ENCODE results near the gene ARSA. TPM values are rescaled to one million over a fixed set of nuclear protein-coding genes. Genes with fewer than 3 reads are reported as not detected.

The ARSA gene
- total RNA-seq, 1 experiment from 2014 or later = 40.2 TPM

GRCh38 chr22:50604256-50605001 is 23.5 kb downstream of the ARSA start:
- Mint-ChIP-seq H3K27ac (ENCODE audit: unreplicated experiment) (no peak overlapping the region), H3K4me1 (ENCODE audit: low read depth, unreplicated experiment) (no peaks in the 10 kb centered on the region), H3K4me3 (ENCODE audit: low read depth, unreplicated experiment) (no peak overlapping the region), H3K36me3 (ENCODE audit: insufficient read depth, unreplicated experiment) (peaks cover 9% of the 10 kb centered on the region), H3K27me3 (ENCODE audit: unreplicated experiment) (peaks cover 71% of the 10 kb centered on the region), H3K9me3 (ENCODE audit: low read depth, unreplicated experiment) (no peaks in the 10 kb centered on the region)
- no peak for DNase-seq
- CTCF ChIA-PET = no interaction called here
- no peak for TF ChIP-seq CTCF (IDR thresholded peaks at IDR 0.05; ENCODE audit: unreplicated experiment)
- intact Hi-C loops (cut with micrococcal nuclease; ENCODE audit: unreplicated experiment) = no loop called here
- no TSS peak for BruUV-seq (replicated peaks)

- CTCF ChIA-PET = no interaction called here
- TF ChIP-seq CTCF (IDR thresholded peaks at IDR 0.05; ENCODE audit: unreplicated experiment) = no peak
- no TSS peak for BruUV-seq (replicated peaks)
Measured at GRCh38 chr22:50603511-50604255, 24.3 kb downstream of the ARSA start.

GRCh38 chr22:50602338-50602700 is 25.6 kb downstream of the ARSA start:
- Mint-ChIP-seq H3K9me3 (ENCODE audit: low read depth, unreplicated experiment) (no peaks in the 10 kb centered on the region), H3K27me3 (ENCODE audit: unreplicated experiment) (peaks cover 53% of the 10 kb centered on the region)
- no TSS peak for BruUV-seq (replicated peaks)

More at GRCh38 chr22:50603511-50604255, 24.3 kb downstream of the ARSA start:
- no peak overlapping the region for H3K27ac Mint-ChIP-seq (ENCODE audit: unreplicated experiment)
- H3K27me3 Mint-ChIP-seq (ENCODE audit: unreplicated experiment) = peaks cover 67% of the 10 kb centered on the region
- H3K4me3 Mint-ChIP-seq (ENCODE audit: low read depth, unreplicated experiment) = no peak overlapping the region
- peaks cover 9% of the 10 kb centered on the region for H3K36me3 Mint-ChIP-seq (ENCODE audit: insufficient read depth, unreplicated experiment)
- no peak for DNase-seq
- H3K4me1 Mint-ChIP-seq (ENCODE audit: low read depth, unreplicated experiment) = no peaks in the 10 kb centered on the region
- no peaks in the 10 kb centered on the region for H3K9me3 Mint-ChIP-seq (ENCODE audit: low read depth, unreplicated experiment)
- intact Hi-C loops (cut with micrococcal nuclease; ENCODE audit: unreplicated experiment) = no loop called here

More at GRCh38 chr22:50602338-50602700, 25.6 kb downstream of the ARSA start:
- Mint-ChIP-seq H3K4me3 (ENCODE audit: low read depth, unreplicated experiment) (peak overlapping the region; percentile 34), H3K27ac (ENCODE audit: unreplicated experiment) (no peak overlapping the region), H3K36me3 (ENCODE audit: insufficient read depth, unreplicated experiment) (peaks cover 9% of the 10 kb centered on the region), H3K4me1 (ENCODE audit: low read depth, unreplicated experiment) (no peaks in the 10 kb centered on the region)
- DNase-seq = no peak
- no peak for TF ChIP-seq CTCF (IDR thresholded peaks at IDR 0.05; ENCODE audit: unreplicated experiment)
- intact Hi-C loops (cut with micrococcal nuclease; ENCODE audit: unreplicated experiment) = no loop called here
- CTCF ChIA-PET = no interaction called here
